ENCODE results near the gene CIBAR2.
A peak's percentile ranks its signal among the peaks of the same experiment; 100 is the strongest.
"Not testable (repeated sequence)": the region's sequence is repeated elsewhere in the genome, so short reads cannot be mapped to it uniquely, and the experiment has no call there.

The CIBAR2 gene

GRCh38 chr16:85054321-85054720 is 58.0 kb downstream of the CIBAR2 start:
- peaks cover 24% of the 10 kb centered on the region for H3K36me3 Mint-ChIP-seq (ENCODE audit: low read depth)
- H3K4me3 Mint-ChIP-seq; H3K27me3 Mint-ChIP-seq; intact Hi-C loops (cut with micrococcal nuclease); H3K9me3 Mint-ChIP-seq: not testable (repeated sequence)
- peak overlapping the region; percentile 91 for H3K27ac Mint-ChIP-seq
- H3K4me1 Mint-ChIP-seq (ENCODE audit: low read depth) = peaks cover 68% of the 10 kb centered on the region

GRCh38 chr16:85052536-85052935 is 59.7 kb downstream of the CIBAR2 start:
- Mint-ChIP-seq H3K36me3 (ENCODE audit: low read depth) (peaks cover 6% of the 10 kb centered on the region), H3K9me3 (no peaks in the 10 kb centered on the region), H3K27me3 (no peaks in the 10 kb centered on the region), H3K27ac (no peak overlapping the region), H3K4me1 (ENCODE audit: low read depth) (peaks cover 80% of the 10 kb centered on the region), H3K4me3 (no peak overlapping the region)
- intact Hi-C loops (cut with micrococcal nuclease) = no loop called here

GRCh38 chr16:85051683-85052082 is 60.6 kb downstream of the CIBAR2 start:
- Mint-ChIP-seq H3K4me1 (ENCODE audit: low read depth) (peaks cover 80% of the 10 kb centered on the region), H3K36me3 (ENCODE audit: low read depth) (no peaks in the 10 kb centered on the region), H3K27ac (no peak overlapping the region), H3K4me3 (no peak overlapping the region), H3K27me3 (no peaks in the 10 kb centered on the region), H3K9me3 (no peaks in the 10 kb centered on the region)
- intact Hi-C loops (cut with micrococcal nuclease) = no loop called here

- Mint-ChIP-seq H3K9me3 (no peaks in the 10 kb centered on the region), H3K4me1 (ENCODE audit: low read depth) (peaks cover 80% of the 10 kb centered on the region), H3K27me3 (no peaks in the 10 kb centered on the region), H3K36me3 (ENCODE audit: low read depth) (no peaks in the 10 kb centered on the region), H3K4me3 (no peak overlapping the region), H3K27ac (no peak overlapping the region)
- intact Hi-C loops (cut with micrococcal nuclease) = no loop called here
These were observed 61.1 kb downstream of the CIBAR2 start for GRCh38 chr16:85051067-85051581.

- Mint-ChIP-seq H3K4me3 (no peak overlapping the region), H3K27me3 (no peaks in the 10 kb centered on the region), H3K4me1 (ENCODE audit: low read depth) (peaks cover 72% of the 10 kb centered on the region), H3K36me3 (ENCODE audit: low read depth) (no peaks in the 10 kb centered on the region), H3K9me3 (no peaks in the 10 kb centered on the region), H3K27ac (peak overlapping the region; percentile 18)
- intact Hi-C loops (cut with micrococcal nuclease) = loop anchor here (5.0 kb wide), 1 partner anchor 37 kb away; no protein-coding TSS in a partner anchor
These were observed 62.5 kb downstream of the CIBAR2 start for GRCh38 chr16:85049706-85050305.

GRCh38 chr16:85048921-85049562 is 63.2 kb downstream of the CIBAR2 start:
- intact Hi-C loops (cut with micrococcal nuclease) = loop anchor here (5.0 kb wide), 1 partner anchor 38 kb away; no protein-coding TSS in a partner anchor
- Mint-ChIP-seq H3K27ac (peak overlapping the region; percentile 18), H3K27me3 (no peaks in the 10 kb centered on the region), H3K4me3 (no peak overlapping the region), H3K4me1 (ENCODE audit: low read depth) (peaks cover 67% of the 10 kb centered on the region), H3K9me3 (no peaks in the 10 kb centered on the region), H3K36me3 (ENCODE audit: low read depth) (peaks cover 3% of the 10 kb centered on the region)
